ENCODE results near the gene SURF6. TPM values are rescaled to one million over a fixed set of nuclear protein-coding genes. Genes with fewer than 3 reads are reported as not detected.
A peak's percentile ranks its signal among the peaks of the same experiment; 100 is the strongest.
"Not testable (repeated sequence)": the region's sequence is repeated elsewhere in the genome, so short reads cannot be mapped to it uniquely, and the experiment has no call there.

The SURF6 gene
- total and polyA plus RNA-seq, 5 donors from 2014 or later, result 5.4 to 14.6 (median 7.5) TPM

DNA sequence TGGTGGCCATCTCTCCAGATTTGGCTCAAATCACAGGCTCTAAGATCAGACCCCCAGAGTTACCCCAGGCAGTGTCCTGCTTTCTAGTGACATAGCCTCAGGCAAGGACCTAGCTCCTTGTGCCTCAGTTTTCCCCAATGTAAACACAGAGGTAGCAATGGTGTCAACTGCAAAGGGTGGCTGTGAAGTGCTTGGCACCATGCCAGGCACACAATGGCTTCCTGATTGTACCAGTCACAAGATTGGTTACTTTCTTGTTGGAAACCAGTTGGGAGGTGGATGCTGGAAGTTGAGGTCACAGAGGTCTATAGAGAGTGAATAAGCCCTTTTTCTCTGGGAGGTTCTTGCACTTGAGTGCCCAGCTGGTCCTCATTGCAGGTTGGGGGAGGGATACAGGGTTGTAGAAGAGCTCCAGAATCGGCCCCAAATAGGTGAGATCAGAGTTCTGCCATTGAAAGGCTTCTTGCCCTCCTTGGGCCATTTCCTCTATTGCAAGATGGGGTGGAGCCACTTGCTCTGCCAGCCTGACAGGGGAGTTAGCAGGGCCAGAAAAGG is 42.5 kb upstream of the SURF6 start:
- Histone ChIP-seq H3K9me3 (ENCODE audit: control insufficient read depth in 2 of 2, low read length in 2 of 2) (no peaks in the 10 kb centered on the region), H3K36me3 (ENCODE audit: control insufficient read depth, insufficient read depth, low read length) (no peaks in the 10 kb centered on the region), H3K27me3 (ENCODE audit: control insufficient read depth, insufficient read depth, low read length) (no peaks in the 10 kb centered on the region), H3K27ac (ENCODE audit: insufficient read depth, low read length, poor library complexity, severe bottlenecking) (no peak overlapping the region), H3K4me1 (ENCODE audit: control insufficient read depth, insufficient read depth, low read length, poor library complexity, severe bottlenecking) (peaks cover 29% of the 10 kb centered on the region), H3K4me3 (ENCODE audit: low read depth, low read length) (no peak overlapping the region)
- peaks cover 5 to 23% (median 9%) of the 10 kb centered on the region in 4 donors for H3K4me1 Mint-ChIP-seq
- H3K9me3 Mint-ChIP-seq, result peaks cover 0 to 2% (median 0%) of the 10 kb centered on the region in 7 donors
- peak overlapping the region; percentile 5 to 88 (median 38) for H3K4me3 Mint-ChIP-seq
- no peak for ATAC-seq (ENCODE audit: low read depth in 2 of 2)
- H3K36me3 Mint-ChIP-seq, result peaks cover 3% of the 10 kb centered on the region
- H3K27ac Mint-ChIP-seq, result peak overlapping the region in 1 of 3 donors; percentile 47
- no peak for DNase-seq
- no peaks in the 10 kb centered on the region for H3K27me3 Mint-ChIP-seq

DNA sequence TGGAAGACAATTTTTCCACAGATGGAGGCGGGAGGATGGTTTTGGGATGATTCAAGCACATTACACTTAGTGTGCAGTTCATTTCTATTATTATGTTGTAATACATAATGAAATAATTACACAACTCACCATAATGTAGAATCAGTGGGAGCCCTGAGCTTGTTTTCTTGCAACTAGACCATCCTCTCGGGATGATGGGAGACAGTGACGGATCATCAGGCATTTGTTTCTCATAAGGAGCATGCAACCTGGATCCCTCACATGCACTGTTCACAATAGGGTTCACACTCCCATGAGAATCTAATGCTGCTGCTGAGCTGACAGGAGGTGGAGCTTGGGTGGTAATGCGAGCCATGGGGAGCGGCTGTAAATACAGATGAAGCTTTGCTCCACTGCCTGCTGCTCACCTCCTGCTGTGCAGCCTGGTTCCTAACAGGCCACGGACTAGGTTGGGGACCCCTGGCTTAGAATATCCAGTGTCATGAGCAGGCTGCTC is 41.8 kb upstream of the SURF6 start:
- H3K27me3 ChIP-seq (ENCODE audit: control insufficient read depth, insufficient read depth, low read length), result no peaks in the 10 kb centered on the region
- no peak overlapping the region for H3K4me3 ChIP-seq (ENCODE audit: low read depth, low read length)
- H3K9me3 ChIP-seq (ENCODE audit: control insufficient read depth in 2 of 2, low read length in 2 of 2), result no peaks in the 10 kb centered on the region
- H3K36me3 ChIP-seq (ENCODE audit: control insufficient read depth, insufficient read depth, low read length), result peaks cover 3% of the 10 kb centered on the region
- peak overlapping the region in 3 of 4 donors; percentile 52 to 88 (median 83) for H3K4me3 Mint-ChIP-seq
- peaks cover 3% of the 10 kb centered on the region for H3K36me3 Mint-ChIP-seq
- peaks cover 6 to 30% (median 10%) of the 10 kb centered on the region in 4 donors for H3K4me1 Mint-ChIP-seq
- H3K4me1 ChIP-seq (ENCODE audit: control insufficient read depth, insufficient read depth, low read length, poor library complexity, severe bottlenecking), result peaks cover 36% of the 10 kb centered on the region
- H3K9me3 Mint-ChIP-seq, result peaks cover 0 to 2% (median 0%) of the 10 kb centered on the region in 7 donors
- DNase-seq, result no peak
- H3K27ac ChIP-seq (ENCODE audit: insufficient read depth, low read length, poor library complexity, severe bottlenecking), result no peak overlapping the region
- H3K27ac Mint-ChIP-seq, result peak overlapping the region in 1 of 3 donors; percentile 14
- no peak for ATAC-seq (ENCODE audit: low read depth in 2 of 2)
- no peaks in the 10 kb centered on the region for H3K27me3 Mint-ChIP-seq

DNA sequence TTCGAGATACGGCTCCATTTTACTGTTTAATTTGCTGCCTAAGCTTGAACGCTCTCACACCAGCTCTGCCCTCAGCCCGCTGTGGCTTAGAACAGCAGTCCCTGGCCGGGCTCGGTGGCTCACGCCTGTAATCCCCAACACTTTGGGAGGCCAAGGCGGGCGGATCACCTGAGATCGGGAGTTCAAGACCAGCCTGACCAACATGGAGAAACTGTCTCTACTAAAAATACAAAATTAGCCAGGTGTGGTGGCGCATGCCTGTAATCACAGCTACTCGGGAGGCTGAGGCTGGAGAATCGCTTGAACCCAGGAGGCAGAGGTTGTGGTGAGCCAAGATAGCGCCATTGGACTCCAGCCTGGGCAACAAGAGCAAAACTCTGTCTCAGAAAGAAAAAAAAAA is 41.3 kb upstream of the SURF6 start:
- Mint-ChIP-seq H3K4me1 (peaks cover 6 to 35% (median 15%) of the 10 kb centered on the region in 4 donors), H3K4me3 (peak overlapping the region; percentile 76 to 88 (median 84))
- H3K4me1 ChIP-seq (ENCODE audit: control insufficient read depth, insufficient read depth, low read length, poor library complexity, severe bottlenecking), result peaks cover 41% of the 10 kb centered on the region
- H3K36me3 Mint-ChIP-seq; H3K27ac ChIP-seq (ENCODE audit: insufficient read depth, low read length, poor library complexity, severe bottlenecking); H3K9me3 Mint-ChIP-seq; H3K27me3 Mint-ChIP-seq; H3K27me3 ChIP-seq (ENCODE audit: control insufficient read depth, insufficient read depth, low read length); H3K27ac Mint-ChIP-seq; H3K9me3 ChIP-seq (ENCODE audit: control insufficient read depth in 2 of 2, low read length in 2 of 2); H3K36me3 ChIP-seq (ENCODE audit: control insufficient read depth, insufficient read depth, low read length); ATAC-seq (ENCODE audit: low read depth in 2 of 2); DNase-seq; H3K4me3 ChIP-seq (ENCODE audit: low read depth, low read length): not testable (repeated sequence)

DNA sequence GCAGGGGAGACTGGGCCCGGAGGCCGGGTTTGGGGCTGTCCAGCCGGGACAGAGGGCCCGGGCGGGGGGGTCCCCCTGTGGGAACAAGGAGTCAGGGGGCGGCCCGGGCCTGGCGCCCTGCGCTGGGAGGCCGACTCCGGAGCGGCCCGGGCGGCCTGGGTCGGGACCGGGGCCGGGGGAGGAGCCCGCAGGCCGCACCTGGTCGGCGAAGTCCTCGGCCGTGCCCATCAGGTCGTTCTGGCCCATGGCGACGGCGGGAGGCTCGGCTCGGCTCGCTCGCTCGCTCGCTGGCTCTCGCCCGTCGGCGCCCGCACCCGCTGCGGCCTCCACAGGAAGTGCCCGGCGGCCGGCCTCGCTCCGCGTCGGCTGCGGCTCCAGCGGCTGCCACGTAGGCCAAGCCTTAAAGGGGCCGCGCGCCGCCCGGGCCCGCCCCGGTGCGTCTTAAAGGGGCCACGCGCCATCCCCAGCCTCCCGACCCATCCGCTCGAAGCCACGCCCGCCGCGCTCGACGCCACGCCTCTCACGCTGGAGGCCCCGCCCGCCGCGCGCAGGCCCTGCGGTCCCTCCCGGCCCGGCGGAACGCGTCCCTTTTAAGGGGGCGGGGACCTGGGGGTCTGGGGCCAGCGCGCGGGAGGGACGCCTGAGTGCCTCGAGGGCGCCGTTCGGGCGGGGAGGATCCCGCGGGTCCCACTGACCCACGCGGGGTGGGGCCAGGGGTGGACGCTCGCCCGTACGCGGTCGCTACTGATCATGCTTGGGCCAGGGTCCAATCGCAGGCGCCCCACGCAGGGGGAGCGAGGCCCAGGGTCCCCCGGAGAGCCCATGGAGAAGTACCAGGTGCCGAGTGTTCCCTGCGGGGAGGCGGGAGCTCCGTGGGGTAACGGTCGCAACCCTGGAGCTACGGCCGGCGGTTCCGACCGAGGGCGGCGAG is 40.0 kb upstream of the SURF6 start, which contains the start of the genes STKLD1 and SURF4:
Gene STKLD1, plus strand, starts transcription at position 643 of the 931 bp plus-strand sequence. Its CDS starts 108 bp downstream, at position 751.
Gene SURF4, minus strand, starts transcription at position 337 of the 931 bp plus-strand sequence. Its CDS starts 91 bp downstream, at position 246.
- Histone ChIP-seq H3K4me1 (ENCODE audit: control insufficient read depth, insufficient read depth, low read length, poor library complexity, severe bottlenecking) (peaks cover 54% of the 10 kb centered on the region), H3K27me3 (ENCODE audit: control insufficient read depth, insufficient read depth, low read length) (no peaks in the 10 kb centered on the region), H3K27ac (ENCODE audit: insufficient read depth, low read length, poor library complexity, severe bottlenecking) (peak within 1 kb of the TSS; percentile 95), H3K9me3 (ENCODE audit: control insufficient read depth in 2 of 2, low read length in 2 of 2) (no peaks in the 10 kb centered on the region), H3K4me3 (ENCODE audit: low read depth, low read length) (peak within 1 kb of the TSS; percentile 91), H3K36me3 (ENCODE audit: control insufficient read depth, insufficient read depth, low read length) (peaks cover 4% of the 10 kb centered on the region)
- peak; percentile 87 to 90 for ATAC-seq (ENCODE audit: low read depth in 2 of 2)
- peak within 1 kb of the TSS; percentile 93 to 100 (median 97) for H3K4me3 Mint-ChIP-seq
- DNase-seq, result peak; percentile 89 to 96 (median 92)
- H3K27me3 Mint-ChIP-seq, result no peaks in the 10 kb centered on the region
- H3K36me3 Mint-ChIP-seq, result peaks cover 3% of the 10 kb centered on the region
- H3K9me3 Mint-ChIP-seq, result peaks cover 0 to 2% (median 0%) of the 10 kb centered on the region in 7 donors
- H3K4me1 Mint-ChIP-seq, result peaks cover 6 to 48% (median 27%) of the 10 kb centered on the region in 4 donors
- peak within 1 kb of the TSS; percentile 93 to 96 (median 95) for H3K27ac Mint-ChIP-seq

DNA sequence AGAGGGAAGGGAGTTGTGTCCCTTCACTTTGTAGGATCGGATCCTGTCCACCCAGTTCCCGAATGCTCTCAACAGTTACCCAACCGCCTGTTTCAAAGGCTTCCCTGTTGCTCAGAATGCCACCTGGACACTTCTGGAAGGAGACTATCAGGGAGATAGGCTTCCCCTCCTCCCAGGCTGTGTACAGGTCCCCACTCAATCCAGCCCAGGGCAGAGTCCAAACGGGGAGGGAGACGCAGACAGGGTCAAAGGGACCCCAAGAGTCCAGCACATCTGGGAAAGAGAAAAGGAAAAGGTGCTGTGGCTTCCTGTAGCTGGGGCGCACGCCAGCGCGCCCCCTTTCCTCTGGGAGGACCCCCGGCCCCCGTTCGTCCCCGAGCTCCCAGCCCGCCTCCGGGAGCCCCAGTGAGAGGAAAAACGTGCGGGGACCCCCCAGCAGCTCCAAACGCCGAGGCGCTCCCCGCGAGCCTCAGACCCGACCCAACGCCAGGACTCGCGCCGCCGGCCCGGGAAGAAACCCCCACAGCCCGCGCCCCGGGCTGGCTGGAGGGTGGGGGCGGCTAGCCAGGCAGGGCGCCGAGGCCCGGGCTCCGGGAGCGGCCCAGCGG is 39.2 kb upstream of the SURF6 start:
- peak overlapping the region; percentile 93 to 96 (median 95) for H3K27ac Mint-ChIP-seq
- H3K4me1 Mint-ChIP-seq, result peaks cover 14 to 56% (median 35%) of the 10 kb centered on the region in 4 donors
- Histone ChIP-seq H3K9me3 (ENCODE audit: control insufficient read depth in 2 of 2, low read length in 2 of 2) (no peaks in the 10 kb centered on the region), H3K4me1 (ENCODE audit: control insufficient read depth, insufficient read depth, low read length, poor library complexity, severe bottlenecking) (peaks cover 61% of the 10 kb centered on the region), H3K27me3 (ENCODE audit: control insufficient read depth, insufficient read depth, low read length) (no peaks in the 10 kb centered on the region), H3K4me3 (ENCODE audit: low read depth, low read length) (peak overlapping the region; percentile 91), H3K27ac (ENCODE audit: insufficient read depth, low read length, poor library complexity, severe bottlenecking) (peak overlapping the region; percentile 95), H3K36me3 (ENCODE audit: control insufficient read depth, insufficient read depth, low read length) (peaks cover 4% of the 10 kb centered on the region)
- peak overlapping the region; percentile 93 to 100 (median 97) for H3K4me3 Mint-ChIP-seq
- no peak for DNase-seq
- H3K36me3 Mint-ChIP-seq, result peaks cover 8% of the 10 kb centered on the region
- no peaks in the 10 kb centered on the region for H3K27me3 Mint-ChIP-seq
- ATAC-seq (ENCODE audit: low read depth in 2 of 2), result no peak
- H3K9me3 Mint-ChIP-seq, result peaks cover 0 to 2% (median 0%) of the 10 kb centered on the region in 7 donors

DNA sequence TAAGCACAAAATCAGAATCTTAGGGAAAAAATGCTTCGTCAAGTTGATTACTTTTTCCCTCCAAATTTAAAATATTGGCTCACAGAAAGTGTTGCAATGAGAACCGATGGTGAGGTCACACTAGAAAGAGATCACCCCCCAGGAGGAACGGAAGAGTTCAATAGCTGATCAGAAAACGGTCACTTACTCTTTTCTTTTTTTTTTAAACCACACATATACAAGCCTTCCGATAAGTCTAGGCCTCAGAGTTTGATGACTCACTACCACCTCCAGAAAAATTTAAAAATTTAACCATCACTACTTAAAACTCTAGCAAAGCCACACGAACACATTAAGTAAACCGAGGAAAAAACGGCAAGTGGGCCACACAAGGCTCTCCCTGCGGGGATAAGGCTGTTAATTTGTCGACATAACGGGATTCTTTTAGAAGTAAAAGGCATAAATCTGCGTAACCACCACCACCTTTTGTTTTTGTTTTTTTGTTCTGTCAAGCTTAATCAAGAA is 38.7 kb upstream of the SURF6 start:
- peaks cover 15 to 61% (median 39%) of the 10 kb centered on the region in 4 donors for H3K4me1 Mint-ChIP-seq
- peak overlapping the region; percentile 93 to 100 (median 97) for H3K4me3 Mint-ChIP-seq
- DNase-seq (peak in 2 of 3 donors; percentile 41 to 66), ATAC-seq (ENCODE audit: low read depth in 2 of 2) (peak; percentile 2 to 29)
- peaks cover 8% of the 10 kb centered on the region for H3K36me3 Mint-ChIP-seq
- peak overlapping the region; percentile 93 to 96 (median 95) for H3K27ac Mint-ChIP-seq
- no peaks in the 10 kb centered on the region for H3K27me3 Mint-ChIP-seq
- Histone ChIP-seq H3K27me3 (ENCODE audit: control insufficient read depth, insufficient read depth, low read length) (no peaks in the 10 kb centered on the region), H3K36me3 (ENCODE audit: control insufficient read depth, insufficient read depth, low read length) (peaks cover 4% of the 10 kb centered on the region), H3K4me1 (ENCODE audit: control insufficient read depth, insufficient read depth, low read length, poor library complexity, severe bottlenecking) (peaks cover 67% of the 10 kb centered on the region), H3K9me3 (ENCODE audit: control insufficient read depth in 2 of 2, low read length in 2 of 2) (no peaks in the 10 kb centered on the region), H3K27ac (ENCODE audit: insufficient read depth, low read length, poor library complexity, severe bottlenecking) (peak overlapping the region; percentile 95), H3K4me3 (ENCODE audit: low read depth, low read length) (peak overlapping the region; percentile 91)
- peaks cover 0 to 2% (median 0%) of the 10 kb centered on the region in 7 donors for H3K9me3 Mint-ChIP-seq

DNA sequence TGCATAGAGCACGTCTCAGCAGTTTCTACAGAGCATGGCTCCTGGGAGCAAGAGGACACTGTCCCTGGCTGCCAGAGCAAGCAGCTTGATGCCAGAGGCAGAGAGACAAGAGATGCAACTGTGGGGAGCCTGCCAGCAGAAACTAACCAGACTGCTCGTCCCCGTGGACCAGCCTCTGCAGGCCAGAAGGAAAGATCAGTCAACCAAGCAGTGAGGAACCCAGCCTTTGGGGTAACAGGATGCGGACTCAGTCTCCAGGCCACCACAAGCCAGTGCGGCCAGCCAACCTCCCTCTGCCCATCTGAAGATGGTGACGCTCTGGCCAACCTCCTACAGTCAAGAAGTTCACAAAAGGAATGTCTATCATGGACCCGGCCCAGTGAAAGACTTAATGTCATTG is 36.2 kb upstream of the SURF6 start:
- Histone ChIP-seq H3K4me1 (ENCODE audit: control insufficient read depth, insufficient read depth, low read length, poor library complexity, severe bottlenecking) (peaks cover 92% of the 10 kb centered on the region), H3K36me3 (ENCODE audit: control insufficient read depth, insufficient read depth, low read length) (peaks cover 6% of the 10 kb centered on the region), H3K9me3 (ENCODE audit: control insufficient read depth in 2 of 2, low read length in 2 of 2) (no peaks in the 10 kb centered on the region), H3K4me3 (ENCODE audit: low read depth, low read length) (peak overlapping the region; percentile 81), H3K27ac (ENCODE audit: insufficient read depth, low read length, poor library complexity, severe bottlenecking) (peak overlapping the region; percentile 95), H3K27me3 (ENCODE audit: control insufficient read depth, insufficient read depth, low read length) (no peaks in the 10 kb centered on the region)
- peaks cover 20 to 81% (median 51%) of the 10 kb centered on the region in 4 donors for H3K4me1 Mint-ChIP-seq
- H3K4me3 Mint-ChIP-seq, result peak overlapping the region; percentile 88 to 98 (median 90)
- H3K36me3 Mint-ChIP-seq, result peaks cover 14% of the 10 kb centered on the region
- ATAC-seq (ENCODE audit: low read depth in 2 of 2), result no peak
- peaks cover 0 to 2% (median 0%) of the 10 kb centered on the region in 7 donors for H3K9me3 Mint-ChIP-seq
- no peaks in the 10 kb centered on the region for H3K27me3 Mint-ChIP-seq
- peak overlapping the region; percentile 91 to 98 (median 96) for H3K27ac Mint-ChIP-seq
- DNase-seq, result no peak
